Panc1 (cell line): ENCODE data around the gene HEATR3. TPM values are rescaled to one million over a fixed set of nuclear protein-coding genes. Genes with fewer than 3 reads are reported as not detected.

ENCODE experiments used
- ATAC-seq: fragments of 200-7000 bp; cut with Tn5 transposase; 2 replicates; pipeline ENCODE4 v1.9.1; 2020; ENCODE audit warnings: mild to moderate bottlenecking, moderate library complexity
- BruUV-seq: library from RNA; stranded (reverse); fragments of 400-500 nt; replicated peaks from 2 replicates; lab custom pipeline; 2021; lab: Mats Ljungman, UMichigan
- CTCF ChIA-PET: fragments of 300-600 bp; sonication (Branson Sonifier 250); formaldehyde crosslinking; loops from one replicate; lab custom pipeline; 2022; ENCODE audit warnings: antibody characterized with exemption; lab: Charles Lee
- POLR2A ChIA-PET: fragments of 300-600 bp; sonication (Branson Sonifier 250); formaldehyde crosslinking; loops from one replicate; lab custom pipeline; 2022; ENCODE audit warnings: antibody characterized with exemption; lab: Charles Lee
- DNase-seq: peaks from one replicate; pipeline ENCODE4 v3.0.0-alpha.2; 2010; ENCODE audit warnings: low read depth, low spot score
- H3K27ac ChIP-seq: 2 replicates; pipeline ENCODE4 v1.5.1; 2011; ENCODE audit warnings: mild to moderate bottlenecking, low read length, inconsistent platforms
- H3K27me3 ChIP-seq: fragments of 200-500 bp; sonication (Bioruptor generic); 2 replicates; pipeline ENCODE4 v1.6.0; 2014; ENCODE audit warnings: low read length, inconsistent platforms; ENCODE audit not compliant: control insufficient read depth, insufficient read depth
- H3K36me3 ChIP-seq: fragments of 200-500 bp; sonication (Bioruptor generic); 2 replicates; pipeline ENCODE4 v1.5.1; 2014; ENCODE audit warnings: inconsistent platforms, mild to moderate bottlenecking, low read length, moderate library complexity; ENCODE audit not compliant: control insufficient read depth, insufficient read depth
- H3K4me1 ChIP-seq: 2 replicates; pipeline ENCODE4 v1.5.1; 2011; ENCODE audit warnings: inconsistent platforms, mild to moderate bottlenecking, low read length, moderate library complexity; ENCODE audit not compliant: control insufficient read depth, insufficient read depth
- H3K4me3 ChIP-seq, 2 experiments: 2 replicates each; pipeline ENCODE4 v1.5.1; 2011 to 2012; ENCODE audit warnings: low read depth in 2 of 2, low read length in 2 of 2, mild to moderate bottlenecking in 2 of 2, inconsistent platforms in 1 of 2, moderate library complexity in 1 of 2
- H3K9me3 ChIP-seq: fragments of 200-500 bp; sonication (Bioruptor generic); 2 replicates; pipeline ENCODE4 v1.5.1; 2014; ENCODE audit warnings: low read depth, mild to moderate bottlenecking, inconsistent platforms, low read length, moderate library complexity; ENCODE audit not compliant: control insufficient read depth, insufficient read depth
- CTCF ChIP-seq: fragments of 450-650 bp; IDR thresholded peaks from 2 replicates; pipeline ENCODE4 v1.5.1; 2017; ENCODE audit warnings: mild to moderate bottlenecking
- POLR2AphosphoS5 ChIP-seq: IDR thresholded peaks from 2 replicates; pipeline ENCODE4 v1.6.1; 2012; ENCODE audit warnings: mild to moderate bottlenecking, low read depth, low read length, moderate library complexity
- REST ChIP-seq, 2 experiments: IDR thresholded peaks; 2 replicates each; pipeline ENCODE4 v1.6.1; 2011 to 2012; ENCODE audit warnings: low read depth in 2 of 2, control low read depth in 1 of 2, low read length in 1 of 2, mild to moderate bottlenecking in 1 of 2, moderate library complexity in 1 of 2; ENCODE audit not compliant: insufficient read depth in 1 of 2
- SIN3A ChIP-seq: IDR thresholded peaks from 2 replicates; pipeline ENCODE4 v1.6.1; 2012; ENCODE audit warnings: low read depth, mild to moderate bottlenecking, low read length, moderate library complexity, borderline replicate concordance; ENCODE audit not compliant: insufficient read depth
- TCF7L2 ChIP-seq: IDR thresholded peaks from 2 replicates; pipeline ENCODE4 v1.6.1; 2011; ENCODE audit warnings: mild to moderate bottlenecking, low read depth, low read length, inconsistent platforms
- in situ Hi-C: cut with HindIII; loops from 2 replicates; pipeline ENCODE4 v1.10.0; 2016; ENCODE audit warnings: low sequenced_read_pairs, low pct_unique_long_range_greater_than_20kb
- intact Hi-C: fragments of 100-400 bp; cut with micrococcal nuclease; formaldehyde crosslinking; loops from one replicate; pipeline ENCODE4 v1.10.0; 2022; ENCODE audit not compliant: unreplicated experiment
- total RNA-seq: library from RNA; stranded (reverse); gene quantifications from one replicate; pipeline ENCODE4 v1.2.1, GENCODE V29; 2021; ENCODE audit not compliant: unreplicated experiment

The HEATR3 gene
- total RNA-seq, 1 experiment from 2014 or later, result 18.6 TPM

GRCh38 chr16:50038286-50038685 lies 27.5 kb upstream of the HEATR3 start:
- Histone ChIP-seq H3K27ac (no peak overlapping the region), H3K4me3 (no peak overlapping the region), H3K27me3 (no peaks in the 10 kb centered on the region), H3K4me1 (no peaks in the 10 kb centered on the region), H3K36me3 (no peaks in the 10 kb centered on the region), H3K9me3 (no peaks in the 10 kb centered on the region)
- no peak for ATAC-seq
- POLR2A ChIA-PET, result no interaction called here
- TF ChIP-seq CTCF, result no peak
- no peak for TF ChIP-seq POLR2AphosphoS5
- TF ChIP-seq REST (IDR thresholded peaks at IDR 0.05; ENCODE audit: insufficient read depth in 1 of 2, low read depth in 2 of 2, low read length in 1 of 2), result no peak
- no peak for TF ChIP-seq SIN3A
- no peak for TF ChIP-seq TCF7L2
- in situ Hi-C loops (no loop called here), intact Hi-C loops (no loop called here)
- no peak for DNase-seq
- CTCF ChIA-PET, result no interaction called here
- no TSS peak for BruUV-seq

GRCh38 chr16:50038756-50039529 lies 26.8 kb upstream of the HEATR3 start:
- DNase-seq (no peak), ATAC-seq (no peak)
- intact Hi-C loops (no loop called here), in situ Hi-C loops (no loop called here)
- no peaks in the 10 kb centered on the region for H3K36me3 ChIP-seq
- BruUV-seq, result no TSS peak
- TF ChIP-seq TCF7L2 (no peak), REST (IDR thresholded peaks at IDR 0.05; ENCODE audit: insufficient read depth in 1 of 2, low read depth in 2 of 2, low read length in 1 of 2) (no peak)
- H3K9me3 ChIP-seq, result no peaks in the 10 kb centered on the region
- ChIA-PET POLR2A (no interaction called here), CTCF (no interaction called here)
- H3K27me3 ChIP-seq, result no peaks in the 10 kb centered on the region
- H3K4me3 ChIP-seq, result no peak overlapping the region
- H3K27ac ChIP-seq, result no peak overlapping the region
- H3K4me1 ChIP-seq, result no peaks in the 10 kb centered on the region
